ENCODE data around the gene SERPINB5.
A peak's percentile ranks its signal among the peaks of the same experiment; 100 is the strongest.

Gene SERPINB5

DNA sequence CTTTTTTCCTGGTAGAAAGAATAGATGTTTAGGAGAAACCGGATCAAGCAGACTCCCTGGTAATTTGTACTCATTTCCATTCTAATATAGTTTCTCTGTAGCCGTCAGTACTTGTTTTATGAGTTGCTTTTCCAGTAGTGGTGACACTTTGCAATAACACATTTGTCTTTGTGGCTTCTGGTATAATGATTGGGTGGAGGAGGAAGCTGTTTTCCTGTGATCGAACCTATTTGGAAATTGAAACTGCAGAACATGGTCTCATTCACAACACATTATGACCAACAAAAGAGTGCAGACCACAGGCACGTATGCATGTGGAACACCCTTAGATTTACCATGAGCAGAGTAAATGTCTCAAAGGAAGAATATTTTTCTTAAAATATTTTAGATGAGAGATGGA lies 57.9 kb downstream of the SERPINB5 start:
- no peaks in the 10 kb centered on the region for H3K9me2 ChIP-seq (replicated peaks; ENCODE audit: insufficient read depth, low read length)
- peak overlapping the region; percentile 4; the same call in 1 of the 2 replicates for H3K27ac ChIP-seq (ENCODE audit: low read length)
- H2AFZ ChIP-seq (ENCODE audit: low read length): peak overlapping the region; percentile 56
- DNase-seq: peak; percentile 51
- H3K36me3 ChIP-seq (replicated peaks; ENCODE audit: insufficient read depth, low read length): no peaks in the 10 kb centered on the region
- TF ChIP-seq EZH2 (optimal IDR thresholded peaks at IDR 0.05; ENCODE audit: low read depth, low read length) (no peak), EZH2phosphoT487 (IDR thresholded peaks at IDR 0.05; ENCODE audit: low read length) (no peak)
- TF ChIP-seq, protein P1, sequence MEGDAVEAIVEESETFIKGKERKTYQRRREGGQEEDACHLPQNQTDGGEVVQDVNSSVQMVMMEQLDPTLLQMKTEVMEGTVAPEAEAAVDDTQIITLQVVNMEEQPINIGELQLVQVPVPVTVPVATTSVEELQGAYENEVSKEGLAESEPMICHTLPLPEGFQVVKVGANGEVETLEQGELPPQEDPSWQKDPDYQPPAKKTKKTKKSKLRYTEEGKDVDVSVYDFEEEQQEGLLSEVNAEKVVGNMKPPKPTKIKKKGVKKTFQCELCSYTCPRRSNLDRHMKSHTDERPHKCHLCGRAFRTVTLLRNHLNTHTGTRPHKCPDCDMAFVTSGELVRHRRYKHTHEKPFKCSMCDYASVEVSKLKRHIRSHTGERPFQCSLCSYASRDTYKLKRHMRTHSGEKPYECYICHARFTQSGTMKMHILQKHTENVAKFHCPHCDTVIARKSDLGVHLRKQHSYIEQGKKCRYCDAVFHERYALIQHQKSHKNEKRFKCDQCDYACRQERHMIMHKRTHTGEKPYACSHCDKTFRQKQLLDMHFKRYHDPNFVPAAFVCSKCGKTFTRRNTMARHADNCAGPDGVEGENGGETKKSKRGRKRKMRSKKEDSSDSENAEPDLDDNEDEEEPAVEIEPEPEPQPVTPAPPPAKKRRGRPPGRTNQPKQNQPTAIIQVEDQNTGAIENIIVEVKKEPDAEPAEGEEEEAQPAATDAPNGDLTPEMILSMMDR (IDR thresholded peaks at IDR 0.05; ENCODE audit: low read length): peak; percentile 16; the same call in 1 of the 2 replicates
- no peaks in the 10 kb centered on the region for H3K27me3 ChIP-seq (replicated peaks; ENCODE audit: insufficient read depth, low read length)
- H3K9ac ChIP-seq (ENCODE audit: low read length): peak overlapping the region; percentile 12; the same call in 1 of the 2 replicates
- H3F3A ChIP-seq (ENCODE audit: insufficient read depth, low read length): no peaks in the 10 kb centered on the region
- H4K20me1 ChIP-seq (ENCODE audit: insufficient read depth, low read length): no peaks in the 10 kb centered on the region
- no peaks in the 10 kb centered on the region for H3K9me3 ChIP-seq (replicated peaks; ENCODE audit: insufficient read depth, low read length)
- H3K4me1 ChIP-seq (ENCODE audit: low read length): peaks cover 12% of the 10 kb centered on the region
- H3K4me2 ChIP-seq (ENCODE audit: low read depth, low read length): peak overlapping the region; percentile 39
- H3K79me2 ChIP-seq (ENCODE audit: low read length): no peaks in the 10 kb centered on the region
- H3K4me3 ChIP-seq (ENCODE audit: low read length): peak overlapping the region; percentile 8; the same call in 1 of the 2 replicates

DNA sequence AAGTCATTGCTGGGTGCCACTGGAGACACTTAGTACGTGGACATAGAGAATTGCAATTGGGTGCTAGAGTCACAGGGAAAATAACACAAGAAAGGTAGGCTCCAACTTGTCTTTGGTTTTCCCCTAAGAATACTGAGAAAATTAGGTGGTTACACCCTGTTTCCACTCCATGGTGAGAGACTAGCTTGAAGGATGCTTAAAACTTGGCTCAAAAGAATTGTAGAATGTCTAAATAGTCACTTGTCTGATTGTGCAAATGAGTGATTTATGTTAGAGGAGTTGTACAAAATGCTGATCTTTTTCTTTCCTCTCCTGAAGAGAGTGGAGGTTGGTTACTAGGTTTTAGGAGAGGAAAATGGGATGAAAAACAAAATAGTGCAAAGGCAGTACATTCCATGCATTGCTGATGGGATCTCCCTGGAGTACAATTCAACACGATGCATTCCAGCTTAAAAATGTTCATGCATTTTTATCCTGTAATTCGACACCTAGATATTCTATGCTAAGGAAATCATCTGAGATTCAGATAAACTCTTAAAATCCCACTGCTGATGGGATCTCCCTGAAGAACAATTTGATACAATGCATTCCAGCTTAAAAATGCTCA lies 63.2 kb downstream of the SERPINB5 start:
- Histone ChIP-seq H4K20me1 (ENCODE audit: insufficient read depth, low read length) (no peaks in the 10 kb centered on the region), H3K36me3 (replicated peaks; ENCODE audit: insufficient read depth, low read length) (no peaks in the 10 kb centered on the region), H3K4me2 (ENCODE audit: low read depth, low read length) (no peak overlapping the region), H3K9me2 (replicated peaks; ENCODE audit: insufficient read depth, low read length) (no peaks in the 10 kb centered on the region), H3K27me3 (replicated peaks; ENCODE audit: insufficient read depth, low read length) (no peaks in the 10 kb centered on the region), H3K4me3 (ENCODE audit: low read length) (no peak overlapping the region), H3K79me2 (ENCODE audit: low read length) (no peaks in the 10 kb centered on the region), H2AFZ (ENCODE audit: low read length) (no peak overlapping the region), H3K9ac (ENCODE audit: low read length) (no peak overlapping the region), H3K4me1 (ENCODE audit: low read length) (peaks cover 2% of the 10 kb centered on the region; the same call in 1 of the 2 replicates), H3K9me3 (replicated peaks; ENCODE audit: insufficient read depth, low read length) (no peaks in the 10 kb centered on the region), H3K27ac (ENCODE audit: low read length) (no peak overlapping the region), H3F3A (ENCODE audit: insufficient read depth, low read length) (no peaks in the 10 kb centered on the region)
- TF ChIP-seq EZH2phosphoT487 (IDR thresholded peaks at IDR 0.05; ENCODE audit: low read length): no peak
- no peak for TF ChIP-seq EZH2 (optimal IDR thresholded peaks at IDR 0.05; ENCODE audit: low read depth, low read length)
- TF ChIP-seq, protein P1 (IDR thresholded peaks at IDR 0.05; ENCODE audit: low read length): no peak
- no peak for DNase-seq

DNA sequence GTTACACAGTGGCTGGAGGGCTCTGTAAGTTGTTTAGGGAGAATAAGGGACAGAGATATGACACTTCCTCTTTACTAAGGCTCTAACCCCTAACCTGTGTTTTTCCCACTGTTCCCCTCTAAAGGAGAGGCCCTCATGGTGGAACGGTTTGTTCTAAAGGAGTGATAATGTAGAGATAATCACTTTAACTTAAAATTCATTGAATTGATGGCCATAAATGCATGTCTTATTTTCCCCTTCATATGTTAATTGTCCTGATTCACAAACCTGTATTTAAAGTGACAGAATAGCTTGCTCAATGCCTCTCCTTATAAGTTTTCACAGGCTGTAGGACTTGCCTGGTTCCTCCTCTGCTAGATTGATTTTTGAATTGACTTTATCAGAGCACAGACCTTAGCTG lies 65.3 kb downstream of the SERPINB5 start, which contains the start of gene SERPINB12:
Gene SERPINB12, plus strand, starts transcription at position 301 of the 400 bp plus-strand sequence. CDS start 13,791 bp downstream, outside the sequence.
- no peaks in the 10 kb centered on the region for H3K27me3 ChIP-seq (replicated peaks; ENCODE audit: insufficient read depth, low read length)
- no peaks in the 10 kb centered on the region for H3K9me2 ChIP-seq (replicated peaks; ENCODE audit: insufficient read depth, low read length)
- H4K20me1 ChIP-seq (ENCODE audit: insufficient read depth, low read length): no peaks in the 10 kb centered on the region
- no peak within 1 kb of the TSS for H3K4me3 ChIP-seq (ENCODE audit: low read length)
- H3K79me2 ChIP-seq (ENCODE audit: low read length): no peaks in the 10 kb centered on the region
- H3K4me1 ChIP-seq (ENCODE audit: low read length): no peaks in the 10 kb centered on the region
- no peaks in the 10 kb centered on the region for H3F3A ChIP-seq (ENCODE audit: insufficient read depth, low read length)
- no peak within 1 kb of the TSS for H3K9ac ChIP-seq (ENCODE audit: low read length)
- H3K4me2 ChIP-seq (ENCODE audit: low read depth, low read length): no peak within 1 kb of the TSS
- H3K9me3 ChIP-seq (replicated peaks; ENCODE audit: insufficient read depth, low read length): no peaks in the 10 kb centered on the region
- no peaks in the 10 kb centered on the region for H3K36me3 ChIP-seq (replicated peaks; ENCODE audit: insufficient read depth, low read length)
- H3K27ac ChIP-seq (ENCODE audit: low read length): no peak within 1 kb of the TSS
- no peak for TF ChIP-seq EZH2 (optimal IDR thresholded peaks at IDR 0.05; ENCODE audit: low read depth, low read length)
- TF ChIP-seq, protein P1 (IDR thresholded peaks at IDR 0.05; ENCODE audit: low read length): no peak
- H2AFZ ChIP-seq (ENCODE audit: low read length): no peak within 1 kb of the TSS
- DNase-seq: no peak

All from MM.1S (cell line).